Activated CD4-positive, alpha-beta T cell treated with anti-CD3 and anti-CD28 coated beads, Interleukin-2, amount 10 ng/mL, durations not matched to agents 7 days and 5 days (primary cell): ENCODE data around the gene TGFB1. TPM values are rescaled to one million over a fixed set of nuclear protein-coding genes. Genes with fewer than 3 reads are reported as not detected.

Experiments used
- CTCF ChIA-PET: fragments of 350-600 bp; sonication (Branson Sonifier 250); formaldehyde crosslinking; loops from one replicate; lab custom pipeline; 2021; ENCODE audit warnings: antibody characterized with exemption; lab: Charles Lee
- POLR2A ChIA-PET: fragments of 350-600 bp; sonication (Branson Sonifier 250); formaldehyde crosslinking; loops from one replicate; lab custom pipeline; 2021; ENCODE audit warnings: antibody characterized with exemption; lab: Charles Lee
- DNase-seq: peaks from one replicate; pipeline ENCODE4 v3.0.0-alpha.2; 2020
- H3K27ac Mint-ChIP-seq: one replicate; pipeline ENCODE4 v1.8.0; 2021; ENCODE audit warnings: mild to moderate bottlenecking, moderate library complexity, mixed read lengths
- H3K27me3 Mint-ChIP-seq: one replicate; pipeline ENCODE4 v1.8.0; 2021; ENCODE audit warnings: mixed read lengths
- H3K36me3 Mint-ChIP-seq: one replicate; pipeline ENCODE4 v1.8.0; 2021; ENCODE audit warnings: low read depth, mixed read lengths
- H3K4me1 Mint-ChIP-seq: one replicate; pipeline ENCODE4 v1.8.0; 2021; ENCODE audit warnings: mixed read lengths
- H3K4me3 Mint-ChIP-seq: one replicate; pipeline ENCODE4 v1.8.0; 2021; ENCODE audit warnings: mild to moderate bottlenecking, moderate library complexity, mixed read lengths
- H3K9me3 Mint-ChIP-seq: one replicate; pipeline ENCODE4 v1.8.0; 2021; ENCODE audit warnings: mixed read lengths
- total RNA-seq, 2 experiments: library from RNA; stranded (reverse); gene quantifications; one replicate each; pipeline ENCODE4 v1.2.3, GENCODE V29; 2021

The TGFB1 gene
- total RNA-seq, 2 experiments from 2014 or later: 194 TPM

GRCh38 chr19:41364524-41365391, 11.0 kb upstream of the TGFB1 start:
- no peak for DNase-seq

GRCh38 chr19:41363753-41364523, 10.2 kb upstream of the TGFB1 start, which contains the start of gene B9D2:
TSS of gene B9D2 (minus strand) at chr19:41364149. CDS start at chr19:41363519, 630 bp downstream.
- Mint-ChIP-seq H3K9me3 (no peaks in the 10 kb centered on the region), H3K27ac (peak within 1 kb of the TSS; percentile 99), H3K4me1 (peaks cover 41% of the 10 kb centered on the region), H3K4me3 (peak within 1 kb of the TSS; percentile 95), H3K27me3 (no peaks in the 10 kb centered on the region), H3K36me3 (peaks cover 14% of the 10 kb centered on the region)
- peak; percentile 99 for DNase-seq
- ChIA-PET POLR2A (interaction anchor here (0.7 to 1.4 kb wide), 3 partner anchors 8 to 34 kb away, joined by 3 to 5 read pairs (median 4); no protein-coding TSS in a partner anchor), CTCF (interaction anchor here (0.7 to 4.1 kb wide), 9 partner anchors 8 to 135 kb away, joined by 3 to 31 read pairs (median 4); partner anchors contain the start of gene TGFB1)

More at GRCh38 chr19:41364524-41365391, 11.0 kb upstream of the TGFB1 start:
- Mint-ChIP-seq H3K27me3 (no peaks in the 10 kb centered on the region), H3K36me3 (peaks cover 12% of the 10 kb centered on the region), H3K27ac (peak overlapping the region; percentile 99), H3K4me1 (peaks cover 36% of the 10 kb centered on the region), H3K4me3 (peak overlapping the region; percentile 95), H3K9me3 (no peaks in the 10 kb centered on the region)
- POLR2A ChIA-PET: interaction anchor here (0.7 to 1.4 kb wide), 3 partner anchors 9 to 38 kb away, joined by 3 to 5 read pairs (median 4); no protein-coding TSS in a partner anchor
- CTCF ChIA-PET: interaction anchor here (0.6 to 4.1 kb wide), 12 partner anchors 9 to 136 kb away, joined by 3 to 31 read pairs (median 4); partner anchors contain the start of genes HNRNPUL1 and TGFB1

- H3K4me3 Mint-ChIP-seq: peak overlapping the region; percentile 95
- no peak for DNase-seq
- peak overlapping the region; percentile 99 for H3K27ac Mint-ChIP-seq
- no peaks in the 10 kb centered on the region for H3K9me3 Mint-ChIP-seq
- ChIA-PET CTCF (interaction anchor here (1.1 to 4.1 kb wide), 5 partner anchors 8 to 134 kb away, joined by 3 to 31 read pairs (median 4); partner anchors contain the start of gene TGFB1), POLR2A (interaction anchor here (0.7 to 1.4 kb wide), 2 partner anchors 8 to 10 kb away, joined by 3 to 5 read pairs; no protein-coding TSS in a partner anchor)
- H3K27me3 Mint-ChIP-seq: no peaks in the 10 kb centered on the region
- H3K36me3 Mint-ChIP-seq: peaks cover 14% of the 10 kb centered on the region
- H3K4me1 Mint-ChIP-seq: peaks cover 46% of the 10 kb centered on the region
Observed at GRCh38 chr19:41363371-41363752, 9.6 kb upstream of the TGFB1 start.

- peaks cover 54% of the 10 kb centered on the region for H3K4me1 Mint-ChIP-seq
- CTCF ChIA-PET: interaction anchor here (0.6 kb wide), 2 partner anchors 118 to 449 kb away, joined by 3 read pairs; no protein-coding TSS in a partner anchor
Observed at GRCh38 chr19:41362143-41362847, 8.6 kb upstream of the TGFB1 start.

GRCh38 chr19:41359741-41360140, 6.0 kb upstream of the TGFB1 start:
- H3K27ac Mint-ChIP-seq: peak overlapping the region; percentile 71
- H3K36me3 Mint-ChIP-seq: peaks cover 28% of the 10 kb centered on the region
- H3K4me3 Mint-ChIP-seq: no peak overlapping the region
- ChIA-PET POLR2A (no interaction called here), CTCF (interaction anchor here (1.9 kb wide), 1 partner anchor 8 kb away, joined by 8 read pairs; no protein-coding TSS in a partner anchor)
- no peaks in the 10 kb centered on the region for H3K27me3 Mint-ChIP-seq
- peaks cover 69% of the 10 kb centered on the region for H3K4me1 Mint-ChIP-seq
- no peak for DNase-seq
- no peaks in the 10 kb centered on the region for H3K9me3 Mint-ChIP-seq

More at GRCh38 chr19:41362143-41362847, 8.6 kb upstream of the TGFB1 start:
- POLR2A ChIA-PET: no interaction called here
- Mint-ChIP-seq H3K4me3 (peak overlapping the region; percentile 95), H3K27ac (peak overlapping the region; percentile 99), H3K36me3 (peaks cover 15% of the 10 kb centered on the region), H3K9me3 (no peaks in the 10 kb centered on the region), H3K27me3 (no peaks in the 10 kb centered on the region)
- DNase-seq: no peak

GRCh38 chr19:41357746-41358145, 4.0 kb upstream of the TGFB1 start:
- ChIA-PET CTCF (no interaction called here), POLR2A (interaction anchor here (0.6 kb wide), 1 partner anchor 58 kb away, joined by 3 read pairs; no protein-coding TSS in a partner anchor)
- DNase-seq: no peak
- Mint-ChIP-seq H3K4me3 (peak overlapping the region; percentile 60), H3K9me3 (no peaks in the 10 kb centered on the region), H3K27ac (peak overlapping the region; percentile 97), H3K27me3 (no peaks in the 10 kb centered on the region), H3K36me3 (peaks cover 28% of the 10 kb centered on the region), H3K4me1 (peaks cover 61% of the 10 kb centered on the region)

GRCh38 chr19:41356984-41357739, 3.4 kb upstream of the TGFB1 start:
- peaks cover 25% of the 10 kb centered on the region for H3K36me3 Mint-ChIP-seq
- H3K27me3 Mint-ChIP-seq: no peaks in the 10 kb centered on the region
- peaks cover 56% of the 10 kb centered on the region for H3K4me1 Mint-ChIP-seq
- ChIA-PET POLR2A (no interaction called here), CTCF (interaction anchor here (0.6 to 3.1 kb wide), 4 partner anchors 8 to 213 kb away, joined by 3 to 30 read pairs (median 4); partner anchors contain the start of gene B9D2)
- H3K9me3 Mint-ChIP-seq: no peaks in the 10 kb centered on the region
- H3K4me3 Mint-ChIP-seq: peak overlapping the region; percentile 60
- peak overlapping the region; percentile 97 for H3K27ac Mint-ChIP-seq
- peak; percentile 59 for DNase-seq

- Mint-ChIP-seq H3K4me1 (peaks cover 58% of the 10 kb centered on the region), H3K4me3 (peak overlapping the region; percentile 62), H3K27me3 (no peaks in the 10 kb centered on the region), H3K9me3 (no peaks in the 10 kb centered on the region), H3K36me3 (peaks cover 33% of the 10 kb centered on the region), H3K27ac (peak overlapping the region; percentile 97)
- POLR2A ChIA-PET: interaction anchor here (0.8 to 1.2 kb wide), 2 partner anchors 8 to 28 kb away, joined by 4 to 5 read pairs; partner anchors contain the start of gene B9D2
- CTCF ChIA-PET: interaction anchor here (0.7 to 3.1 kb wide), 2 partner anchors 9 to 93 kb away, joined by 3 to 30 read pairs; partner anchors contain the start of gene B9D2
- no peak for DNase-seq
Observed at GRCh38 chr19:41355802-41356201, 2.1 kb upstream of the TGFB1 start.

GRCh38 chr19:41355035-41355434, 1.3 kb upstream of the TGFB1 start:
- peak overlapping the region; percentile 62 for H3K4me3 Mint-ChIP-seq
- peak overlapping the region; percentile 97 for H3K27ac Mint-ChIP-seq
- no peaks in the 10 kb centered on the region for H3K27me3 Mint-ChIP-seq
- ChIA-PET CTCF (interaction anchor here (3.1 kb wide), 1 partner anchor 10 kb away, joined by 30 read pairs; the partner anchor contains the start of gene B9D2), POLR2A (interaction anchor here (0.8 to 1.2 kb wide), 2 partner anchors 9 to 28 kb away, joined by 4 to 5 read pairs; partner anchors contain the start of gene B9D2)
- H3K36me3 Mint-ChIP-seq: peaks cover 33% of the 10 kb centered on the region
- H3K4me1 Mint-ChIP-seq: peaks cover 61% of the 10 kb centered on the region
- DNase-seq: no peak
- no peaks in the 10 kb centered on the region for H3K9me3 Mint-ChIP-seq

- CTCF ChIA-PET: interaction anchor here (3.1 kb wide), 1 partner anchor 10 kb away, joined by 30 read pairs; the partner anchor contains the start of gene B9D2
- no peak for DNase-seq
- peak overlapping the region; percentile 97 for H3K27ac Mint-ChIP-seq
- POLR2A ChIA-PET: no interaction called here
- no peaks in the 10 kb centered on the region for H3K9me3 Mint-ChIP-seq
- H3K27me3 Mint-ChIP-seq: no peaks in the 10 kb centered on the region
- H3K4me3 Mint-ChIP-seq: peak overlapping the region; percentile 99
- peaks cover 62% of the 10 kb centered on the region for H3K4me1 Mint-ChIP-seq
- H3K36me3 Mint-ChIP-seq: peaks cover 33% of the 10 kb centered on the region
Observed at GRCh38 chr19:41354343-41354953, 726 bp upstream of the TGFB1 start.
